Loucy (cell line): ENCODE measurements around the gene BIRC7.

Experiments used
- CTCF ChIP-seq: fragments of 200-600 bp; sonication (generic); conservative IDR thresholded peaks from 2 replicates; pipeline ENCODE4 v1.5.1; 2014; ENCODE audit warnings: mild to moderate bottlenecking, antibody characterized with exemption, low read length
- EZH2phosphoT487 ChIP-seq: fragments of 200-600 bp; IDR thresholded peaks from 2 replicates; pipeline ENCODE4 v1.6.1; 2018; ENCODE audit warnings: antibody characterized with exemption, mild to moderate bottlenecking, moderate library complexity, borderline replicate concordance

- TF ChIP-seq CTCF (no peak), EZH2phosphoT487 (no peak)
Measured at GRCh38 chr20:63244468-63244867, 8.8 kb downstream of the BIRC7 start.
